Heart right ventricle (tissue), 16 donors: ENCODE data around the gene NEDD9. TPM values are rescaled to one million over a fixed set of nuclear protein-coding genes. Genes with fewer than 3 reads are reported as not detected.

ENCODE experiments used
- ATAC-seq, 8 donors: fragments of 200-7000 bp; cut with Tn5 transposase; one replicate each; pipeline ENCODE4 v1.9.1; 2020; ENCODE audit warnings: mild to moderate bottlenecking in 8 of 8, moderate library complexity in 8 of 8, moderate number of reproducible peaks in 1 of 8
- DNase-seq, 2 donors: peaks; one replicate each; pipeline ENCODE4 v3.0.0-alpha.2; 2020
- H3K27ac ChIP-seq, 10 donors: fragments of 200-600 bp; sonication (generic) in 2 of 10; one replicate each; pipeline versions ENCODE4 v1.5.0 to v1.8.0; 2020 to 2022; ENCODE audit warnings: mild to moderate bottlenecking in 3 of 10
- H3K27me3 ChIP-seq, 7 donors: fragments of 200-600 bp; one replicate each; pipeline ENCODE4 v1.8.0; 2021 to 2022; ENCODE audit warnings: mild to moderate bottlenecking in 2 of 7
- H3K36me3 ChIP-seq, 9 donors: fragments of 200-600 bp; sonication (generic) in 1 of 9; one replicate each; pipeline versions ENCODE4 v1.5.0 to v1.8.0; 2020 to 2022; ENCODE audit warnings: mild to moderate bottlenecking in 2 of 9
- H3K4me1 ChIP-seq, 9 donors: fragments of 200-600 bp; sonication (generic) in 1 of 9; one replicate each; pipeline versions ENCODE4 v1.5.0 to v1.8.0; 2020 to 2022; ENCODE audit warnings: mild to moderate bottlenecking in 4 of 9
- H3K4me3 ChIP-seq, 10 donors: fragments of 200-600 bp; sonication (generic) in 2 of 10; one replicate each; pipeline versions ENCODE4 v1.5.0 to v1.8.0; 2020 to 2022; ENCODE audit warnings: mild to moderate bottlenecking in 7 of 10, moderate library complexity in 2 of 10
- H3K9me3 ChIP-seq, 11 donors: fragments of 200-600 bp in 10 of 11; sonication (generic) in 2 of 11; one replicate each; pipeline versions ENCODE4 v1.5.0 to v1.8.0; 2013 to 2022; ENCODE audit warnings: mild to moderate bottlenecking in 2 of 11, control low read depth in 1 of 11, moderate library complexity in 1 of 11
- CTCF ChIP-seq, 9 donors: fragments of 200-600 bp; sonication (generic) in 2 of 9; IDR thresholded peaks; one replicate each; pipeline versions ENCODE4 v1.5.0 to v1.8.0; 2021 to 2022; ENCODE audit warnings: antibody characterized with exemption in 9 of 9, mild to moderate bottlenecking in 5 of 9, moderate library complexity in 1 of 9
- WGBS, 2 donors: extraction: QIAGEN DNeasy Blood & Tissue Kit; methylation state at CpG; one replicate each; pipeline ENCODE4 v1.1.7; 2013; ENCODE audit warnings: inconsistent platforms in 1 of 2; 5-methylcytosine and 5-hydroxymethylcytosine counted together
- intact Hi-C, 10 donors: fragments of 100-400 bp; cut with DNase I; formaldehyde crosslinking; loops; one replicate each; pipeline versions ENCODE4 v1.11.1 to v1.14.2; 2022
- polyA plus RNA-seq, 2 donors: library from polyadenylated mRNA; stranded (reverse); fragments of 200-250 nt; gene quantifications; one replicate each; pipeline ENCODE4 v1.2.3, GENCODE V29; 2013
- total RNA-seq, 10 donors: library from RNA; stranded (reverse); fragmentation: NEBNext Ultra II Directional in 3 of 10; extraction: Animal tissue kit (Norgen Biotek cat#: 25700) in 3 of 10; gene quantifications; one replicate each; pipeline versions ENCODE4 v1.2.1 to v1.2.4, GENCODE V29; 2021 to 2023
- donor health status: Arrhythmogenic right ventricular cardiomyopathy.
- donor health status: ischemic (EF 13 %, LVEDD 7.1; RV severe dilation, severe dysfunction).
- donor health status: healthy with polysubstance abuse.
- donor health status: DM: no; HTN: yes; CAD: no.
- donor health status: DM: no; HTN: no; CAD: no.
- donor health status: ischemic (EF 25% LVEDD 6.9; RV normal size, moderate dysfunction).
- donor health status: ischemic (EF 25% LVEDD 5.7; RV mildly dilated, moderate dysfunction).
- donor health status: healthy.
- donor health status: DM: yes; HTN: yes; CAD: no.
- donor health status: Ischemic cardiomyopathy.
- donor health status: ischemic (EF 35%, LVEDD 5.7; RV mildly dilated, moderate dysfunction).
- donor health status: nonischemic (EF 11% LVEDD 7.7; RV severe dilation, severe dysfunction).
- donor health status: DM: yes; HTN: yes; CAD: no.
- donor health status: PGD.
- donor health status: ischemic (EF 29% LVEDD 5.4; RV normal size, mild dysfunction).
- donor health status: nonischemic (EF 23%, LVEDD 6.1; RV moderate dilation, normal function).

The NEDD9 gene
- total and polyA plus RNA-seq, 12 donors: 10.8 to 34.2 (median 23.3) TPM

- TF ChIP-seq CTCF (IDR thresholded peaks at IDR 0.05): no peak
- Histone ChIP-seq H3K27me3 (no peaks in the 10 kb centered on the region), H3K27ac (peak overlapping the region in 3 of 10 donors; percentile 15 to 68 (median 31)), H3K9me3 (no peaks in the 10 kb centered on the region), H3K4me1 (peaks cover 0 to 37% (median 0%) of the 10 kb centered on the region in 9 donors), H3K4me3 (no peak overlapping the region), H3K36me3 (no peaks in the 10 kb centered on the region)
- no peak for ATAC-seq
- DNase-seq: no peak
- WGBS, 2 donors: 86 to 94% methylated on average over 6 of the region's 6 CpGs
- intact Hi-C loops: no loop called here
Observed at GRCh38 chr6:11278207-11278559, 45.7 kb upstream of the NEDD9 start.

DNA sequence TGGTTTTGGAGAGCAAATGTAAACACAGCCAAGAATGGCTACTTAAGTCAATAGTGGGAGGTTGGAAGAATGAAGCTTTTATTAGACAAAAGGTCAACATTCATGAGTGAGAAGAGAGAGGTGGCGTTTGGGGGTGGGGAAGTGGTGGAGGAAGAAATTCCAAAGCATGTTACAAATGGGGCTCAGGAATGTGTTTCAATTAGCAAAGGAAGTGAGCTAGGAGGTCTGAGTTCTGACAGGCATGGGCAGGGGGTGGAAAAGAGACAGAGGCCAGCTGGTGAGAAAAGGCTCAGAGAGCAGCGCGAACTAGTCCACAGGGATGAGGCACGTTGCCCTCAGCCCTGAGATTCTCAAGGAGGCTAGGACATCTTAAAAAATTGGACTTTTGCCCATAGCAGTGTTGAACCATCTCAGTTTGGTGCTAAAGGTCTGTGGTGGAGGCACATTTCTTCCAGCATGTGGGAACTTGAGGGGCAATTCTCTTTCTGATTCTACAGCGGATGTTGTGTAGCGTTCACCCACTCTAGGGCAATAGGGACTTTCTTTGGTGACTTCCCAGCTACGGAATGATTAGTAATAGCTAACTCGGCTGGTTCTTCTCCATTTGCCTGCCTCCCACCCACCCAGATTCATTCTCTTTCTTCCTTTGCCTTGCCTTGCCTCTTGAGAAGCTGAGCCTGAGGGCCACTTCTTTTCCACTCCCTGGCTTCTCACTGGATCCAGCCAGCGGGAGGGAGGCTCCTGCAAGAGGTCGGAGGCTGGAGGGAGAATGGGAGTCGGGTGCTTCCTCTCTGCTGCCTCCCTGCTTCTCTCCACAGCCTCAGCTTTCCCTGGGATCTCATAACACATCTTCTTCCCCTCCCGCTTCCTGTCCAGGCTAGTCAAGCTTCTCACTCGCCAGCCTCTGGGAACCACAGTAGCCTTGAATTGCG, 45.1 kb upstream of the NEDD9 start:
- Histone ChIP-seq H3K27me3 (no peaks in the 10 kb centered on the region), H3K9me3 (no peaks in the 10 kb centered on the region), H3K27ac (peak overlapping the region in 5 of 10 donors; percentile 15 to 68 (median 27)), H3K4me1 (peaks cover 0 to 39% (median 0%) of the 10 kb centered on the region in 9 donors), H3K36me3 (no peaks in the 10 kb centered on the region), H3K4me3 (no peak overlapping the region)
- ATAC-seq: peak in 7 of 8 donors; percentile 28 to 67 (median 48)
- WGBS, 2 donors: 68 to 75% methylated on average over 14 of the region's 14 CpGs
- no peak for TF ChIP-seq CTCF (IDR thresholded peaks at IDR 0.05)
- intact Hi-C loops: no loop called here
- no peak for DNase-seq

DNA sequence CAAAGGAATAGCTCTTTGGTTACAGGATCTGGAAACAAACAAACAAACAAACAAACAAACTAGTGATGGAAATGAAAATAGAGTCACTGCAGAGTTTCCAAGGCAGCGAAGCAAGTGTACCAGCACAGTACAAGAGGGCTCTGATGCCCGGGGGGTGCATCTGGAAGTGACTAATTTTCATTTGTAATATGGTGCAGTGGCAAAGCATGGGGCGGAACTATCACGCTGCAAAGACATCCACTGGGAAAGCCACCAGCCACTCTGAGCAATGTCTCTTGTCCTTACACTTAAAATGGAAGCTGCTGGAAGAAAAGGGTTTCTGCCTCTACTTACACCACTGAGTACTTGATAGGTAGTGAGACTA, 44.4 kb upstream of the NEDD9 start:
- no peak for ATAC-seq
- H3K36me3 ChIP-seq: no peaks in the 10 kb centered on the region
- WGBS, 2 donors: 58 to 95% methylated on average over 4 of the region's 4 CpGs
- H3K27ac ChIP-seq: peak overlapping the region in 2 of 10 donors; percentile 16 to 31
- no peaks in the 10 kb centered on the region for H3K9me3 ChIP-seq
- peaks cover 0 to 40% (median 0%) of the 10 kb centered on the region in 9 donors for H3K4me1 ChIP-seq
- intact Hi-C loops: no loop called here
- DNase-seq: no peak
- no peak for TF ChIP-seq CTCF (IDR thresholded peaks at IDR 0.05)
- H3K27me3 ChIP-seq: no peaks in the 10 kb centered on the region
- H3K4me3 ChIP-seq: no peak overlapping the region

DNA sequence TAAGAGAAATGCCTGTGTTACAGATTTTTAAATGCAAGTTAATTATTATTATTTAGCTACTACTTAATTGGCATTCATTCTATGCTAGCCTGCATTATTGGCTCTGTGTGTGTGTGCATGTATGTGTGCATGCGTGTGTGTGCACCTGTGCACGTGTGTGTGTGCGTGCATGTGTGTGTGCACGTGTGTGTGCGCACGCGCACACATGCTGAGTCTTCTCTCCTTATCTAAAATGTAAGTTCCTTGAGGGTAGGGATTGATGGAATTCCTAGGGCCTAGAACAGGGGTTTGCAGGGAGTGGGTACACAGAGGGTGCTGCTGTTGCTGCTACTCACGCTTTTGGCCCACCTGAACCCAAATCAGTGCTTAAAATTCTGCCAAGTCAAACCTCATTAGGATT, 43.8 kb upstream of the NEDD9 start:
- Histone ChIP-seq H3K36me3 (no peaks in the 10 kb centered on the region), H3K4me1 (peaks cover 0 to 47% (median 2%) of the 10 kb centered on the region in 9 donors), H3K27ac (no peak overlapping the region), H3K27me3 (no peaks in the 10 kb centered on the region), H3K9me3 (no peaks in the 10 kb centered on the region), H3K4me3 (no peak overlapping the region)
- intact Hi-C loops: no loop called here
- 97 to 98% methylated on average over 8 of the region's 8 CpGs for WGBS, 2 donors
- ATAC-seq (no peak), DNase-seq (no peak)
- TF ChIP-seq CTCF (IDR thresholded peaks at IDR 0.05): no peak
